Measurements from ENCODE around the gene CPAMD8.
"Not testable (repeated sequence)": the region's sequence is repeated elsewhere in the genome, so short reads cannot be mapped to it uniquely, and the experiment has no call there.

The CPAMD8 gene

GRCh38 chr19:17037966-17038500, 11.4 kb upstream of the CPAMD8 start:
- DNase-seq, result no peak

GRCh38 chr19:17037184-17037583, 10.6 kb upstream of the CPAMD8 start:
- DNase-seq, result no peak

GRCh38 chr19:17036640-17037039, 10.0 kb upstream of the CPAMD8 start:
- no peak for DNase-seq

- no peak for DNase-seq
Measured at GRCh38 chr19:17035842-17036424, 9.3 kb upstream of the CPAMD8 start.

GRCh38 chr19:17031741-17032140, 5.1 kb upstream of the CPAMD8 start:
- DNase-seq, result no peak

- no peak for DNase-seq
Measured at GRCh38 chr19:17027535-17027975, 945 bp upstream of the CPAMD8 start.

- no peak for DNase-seq
Measured at GRCh38 chr19:17025991-17026658, 485 bp downstream of the CPAMD8 start.

GRCh38 chr19:17025361-17025760, 1.2 kb downstream of the CPAMD8 start:
- no peak for DNase-seq

- DNase-seq, result not testable (repeated sequence)
Measured at GRCh38 chr19:17024941-17025340, 1.7 kb downstream of the CPAMD8 start.

GRCh38 chr19:17023805-17024204, 2.8 kb downstream of the CPAMD8 start:
- no peak for DNase-seq

GRCh38 chr19:17022738-17023137, 3.9 kb downstream of the CPAMD8 start:
- DNase-seq, result no peak

- no peak for DNase-seq
Measured at GRCh38 chr19:17021793-17022590, 4.6 kb downstream of the CPAMD8 start.

GRCh38 chr19:17021328-17021727, 5.3 kb downstream of the CPAMD8 start:
- no peak for DNase-seq

- no peak for DNase-seq
Measured at GRCh38 chr19:17020823-17021222, 5.8 kb downstream of the CPAMD8 start.

GRCh38 chr19:17020385-17020784, 6.2 kb downstream of the CPAMD8 start:
- no peak for DNase-seq

GRCh38 chr19:17014212-17014861, 12.3 kb downstream of the CPAMD8 start:
- DNase-seq, result not testable (repeated sequence)

GRCh38 chr19:17011485-17011884, 15.1 kb downstream of the CPAMD8 start:
- DNase-seq, result no peak

GRCh38 chr19:17006579-17006978, 20.0 kb downstream of the CPAMD8 start:
- no peak for DNase-seq

GRCh38 chr19:17005000-17005399, 21.6 kb downstream of the CPAMD8 start:
- no peak for DNase-seq

- DNase-seq, result no peak
Measured at GRCh38 chr19:17004386-17004785, 22.2 kb downstream of the CPAMD8 start.

- no peak for DNase-seq
Measured at GRCh38 chr19:17002455-17002854, 24.2 kb downstream of the CPAMD8 start.

- no peak for DNase-seq
Measured at GRCh38 chr19:17001603-17002183, 24.9 kb downstream of the CPAMD8 start.

Data from NCI-H1436 treated with DMSO at 0.1 percent for 48 hours (cell line).